Chondrocyte (in vitro differentiated cells): Measurements from ENCODE around the gene SLC26A3. TPM values are rescaled to one million over a fixed set of nuclear protein-coding genes. Genes with fewer than 3 reads are reported as not detected.

Experiments used
- DNase-seq: peaks from one replicate; pipeline ENCODE4 v3.0.0; 2021; ENCODE audit warnings: mixed read lengths, low spot score
- H3K27ac Mint-ChIP-seq: one replicate; pipeline ENCODE4 v1.8.0; 2021; ENCODE audit warnings: mild to moderate bottlenecking, moderate library complexity, mixed read lengths; ENCODE audit not compliant: unreplicated experiment
- H3K27me3 Mint-ChIP-seq: 2 replicates; pipeline ENCODE4 v1.8.0; 2021; ENCODE audit warnings: low read depth, mixed read lengths
- H3K36me3 Mint-ChIP-seq: 2 replicates; pipeline ENCODE4 v1.8.0; 2021; ENCODE audit warnings: low read depth, mixed read lengths
- H3K4me1 Mint-ChIP-seq: 2 replicates; pipeline ENCODE4 v1.8.0; 2021; ENCODE audit warnings: low read depth, mild to moderate bottlenecking, mixed read lengths
- H3K4me3 Mint-ChIP-seq: one replicate; pipeline ENCODE4 v1.8.0; 2021; ENCODE audit warnings: mild to moderate bottlenecking, moderate library complexity, mixed read lengths; ENCODE audit not compliant: unreplicated experiment
- H3K9me3 Mint-ChIP-seq: 2 replicates; pipeline ENCODE4 v1.8.0; 2021; ENCODE audit warnings: low read depth, mixed read lengths
- total RNA-seq: library from RNA; stranded (reverse); gene quantifications from 3 replicates; pipeline ENCODE4 v1.2.1, GENCODE V29; 2021
- TF ChIP-seq, protein P1 (sequence below): fragments of 200-600 bp; sonication (generic); IDR thresholded peaks from 2 replicates; pipeline ENCODE4 v1.5.0; 2021; ENCODE audit warnings: antibody characterized with exemption, mild to moderate bottlenecking, moderate library complexity

SLC26A3 gene
- total RNA-seq, 1 donor from 2014 or later: not detected

DNA sequence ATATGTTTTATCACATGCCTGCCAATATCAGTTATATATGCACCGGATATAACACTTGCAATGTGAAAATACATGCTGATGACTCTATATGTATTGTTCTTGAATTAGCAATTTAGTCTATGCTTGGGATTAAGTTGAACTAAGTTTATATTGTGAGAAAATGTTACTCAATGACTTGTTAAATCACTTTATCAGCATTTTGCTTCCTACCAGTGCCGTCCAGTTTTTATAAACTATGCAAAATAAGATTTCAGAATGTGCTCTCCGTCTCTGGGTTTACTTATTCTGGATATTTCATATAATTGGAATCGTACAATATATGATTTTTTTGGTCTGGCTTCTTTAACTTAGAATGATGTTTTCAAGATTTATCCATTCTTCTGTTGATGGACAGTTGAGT is 25.5 kb upstream of the SLC26A3 start:
- no peaks in the 10 kb centered on the region for H3K4me1 Mint-ChIP-seq
- TF ChIP-seq, protein P1, sequence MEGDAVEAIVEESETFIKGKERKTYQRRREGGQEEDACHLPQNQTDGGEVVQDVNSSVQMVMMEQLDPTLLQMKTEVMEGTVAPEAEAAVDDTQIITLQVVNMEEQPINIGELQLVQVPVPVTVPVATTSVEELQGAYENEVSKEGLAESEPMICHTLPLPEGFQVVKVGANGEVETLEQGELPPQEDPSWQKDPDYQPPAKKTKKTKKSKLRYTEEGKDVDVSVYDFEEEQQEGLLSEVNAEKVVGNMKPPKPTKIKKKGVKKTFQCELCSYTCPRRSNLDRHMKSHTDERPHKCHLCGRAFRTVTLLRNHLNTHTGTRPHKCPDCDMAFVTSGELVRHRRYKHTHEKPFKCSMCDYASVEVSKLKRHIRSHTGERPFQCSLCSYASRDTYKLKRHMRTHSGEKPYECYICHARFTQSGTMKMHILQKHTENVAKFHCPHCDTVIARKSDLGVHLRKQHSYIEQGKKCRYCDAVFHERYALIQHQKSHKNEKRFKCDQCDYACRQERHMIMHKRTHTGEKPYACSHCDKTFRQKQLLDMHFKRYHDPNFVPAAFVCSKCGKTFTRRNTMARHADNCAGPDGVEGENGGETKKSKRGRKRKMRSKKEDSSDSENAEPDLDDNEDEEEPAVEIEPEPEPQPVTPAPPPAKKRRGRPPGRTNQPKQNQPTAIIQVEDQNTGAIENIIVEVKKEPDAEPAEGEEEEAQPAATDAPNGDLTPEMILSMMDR: no peak
- H3K27ac Mint-ChIP-seq: no peak overlapping the region
- no peak overlapping the region for H3K4me3 Mint-ChIP-seq
- no peak for DNase-seq
- H3K36me3 Mint-ChIP-seq: peaks cover 2% of the 10 kb centered on the region
- peaks cover 8% of the 10 kb centered on the region for H3K9me3 Mint-ChIP-seq
- H3K27me3 Mint-ChIP-seq: peaks cover 26% of the 10 kb centered on the region

DNA sequence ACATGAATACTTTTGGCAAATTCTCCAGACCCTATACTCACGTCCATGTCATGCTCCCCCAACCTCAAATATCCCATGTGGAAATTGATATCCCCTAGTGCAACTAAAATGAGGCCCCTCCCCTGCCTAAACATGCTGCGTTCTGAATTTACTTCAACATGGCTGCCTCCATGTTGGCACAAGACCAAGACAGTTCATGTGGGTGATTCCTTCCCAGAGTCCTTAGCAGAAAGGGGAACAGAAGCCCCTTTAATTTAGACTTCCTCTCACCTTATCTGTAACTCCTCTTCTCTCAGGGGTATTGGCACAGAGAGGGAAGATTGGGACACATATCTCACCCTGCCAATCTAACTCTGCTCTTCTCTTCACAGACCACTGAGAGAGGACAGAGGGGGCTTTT is 24.5 kb upstream of the SLC26A3 start:
- DNase-seq: no peak
- TF ChIP-seq, protein P1: no peak
- no peaks in the 10 kb centered on the region for H3K4me1 Mint-ChIP-seq
- H3K9me3 Mint-ChIP-seq: peaks cover 8% of the 10 kb centered on the region
- H3K36me3 Mint-ChIP-seq: peaks cover 2% of the 10 kb centered on the region
- H3K4me3 Mint-ChIP-seq: no peak overlapping the region
- H3K27me3 Mint-ChIP-seq: peaks cover 22% of the 10 kb centered on the region
- H3K27ac Mint-ChIP-seq: no peak overlapping the region

DNA sequence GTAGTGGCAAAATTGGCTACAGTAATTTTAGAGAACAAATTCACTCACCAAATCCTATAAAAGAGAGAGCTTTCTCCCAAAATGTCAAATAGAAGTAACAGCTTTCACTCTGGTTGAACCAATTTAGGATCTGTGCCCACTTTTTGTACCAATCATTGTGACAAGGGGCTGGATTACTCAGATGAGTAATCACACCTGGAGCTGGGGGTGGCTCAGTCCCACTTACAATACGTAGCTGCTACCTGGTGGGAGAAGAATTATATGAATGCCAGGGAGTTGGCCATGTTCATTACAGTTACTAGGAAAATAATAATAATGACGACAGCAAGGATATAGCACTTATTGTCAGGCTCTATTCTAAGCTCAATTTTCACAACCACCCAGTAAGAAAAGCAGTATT is 23.4 kb upstream of the SLC26A3 start:
- H3K4me3 Mint-ChIP-seq: no peak overlapping the region
- no peak for DNase-seq
- TF ChIP-seq, protein P1: no peak
- H3K27me3 Mint-ChIP-seq: peaks cover 13% of the 10 kb centered on the region
- no peak overlapping the region for H3K27ac Mint-ChIP-seq
- peaks cover 8% of the 10 kb centered on the region for H3K9me3 Mint-ChIP-seq
- H3K36me3 Mint-ChIP-seq: peaks cover 2% of the 10 kb centered on the region
- no peaks in the 10 kb centered on the region for H3K4me1 Mint-ChIP-seq

DNA sequence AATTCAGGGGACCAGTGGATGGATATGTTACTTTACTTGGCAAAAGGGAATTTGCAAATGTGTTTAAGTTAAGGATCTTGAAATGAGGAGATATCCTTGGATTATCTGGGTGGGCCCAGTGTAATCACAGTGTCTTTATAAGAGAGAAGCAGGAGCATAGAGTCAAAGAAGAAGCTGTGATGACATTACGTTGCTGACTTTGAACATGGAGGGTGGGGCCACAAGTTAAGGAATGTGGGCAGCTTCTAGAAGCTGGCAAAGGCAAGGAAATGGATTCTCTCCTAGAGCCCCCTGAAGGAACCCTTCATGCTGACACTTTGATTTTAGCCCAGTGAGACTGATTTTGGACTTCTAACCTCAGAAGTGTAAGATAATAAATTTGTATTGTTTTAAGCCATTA is 21.8 kb upstream of the SLC26A3 start:
- peaks cover 2% of the 10 kb centered on the region for H3K36me3 Mint-ChIP-seq
- H3K9me3 Mint-ChIP-seq: peaks cover 8% of the 10 kb centered on the region
- DNase-seq: no peak
- peaks cover 18% of the 10 kb centered on the region for H3K27me3 Mint-ChIP-seq
- no peaks in the 10 kb centered on the region for H3K4me1 Mint-ChIP-seq
- TF ChIP-seq, protein P1: no peak
- H3K27ac Mint-ChIP-seq: no peak overlapping the region
- H3K4me3 Mint-ChIP-seq: no peak overlapping the region

DNA sequence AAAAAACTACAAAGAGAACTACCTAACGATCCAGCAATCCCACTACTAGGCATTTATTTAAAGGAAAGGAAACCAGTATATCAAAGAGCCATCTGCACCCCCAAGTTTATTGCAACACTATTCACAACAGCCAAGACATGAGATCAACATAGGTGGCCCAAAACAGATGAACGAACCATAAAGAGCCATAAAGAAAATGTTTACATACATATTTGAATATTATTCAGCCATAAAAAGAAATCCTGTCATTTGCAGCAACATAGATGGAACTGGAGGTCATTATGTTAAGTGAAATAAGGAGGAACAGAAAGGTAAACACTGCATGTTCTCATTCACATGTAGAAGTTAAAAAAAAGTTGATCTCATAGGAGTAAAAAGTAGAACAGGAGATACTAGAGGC is 15.6 kb upstream of the SLC26A3 start:
- TF ChIP-seq, protein P1: no peak
- DNase-seq: no peak
- H3K27me3 Mint-ChIP-seq: peaks cover 16% of the 10 kb centered on the region
- no peak overlapping the region for H3K27ac Mint-ChIP-seq
- H3K4me3 Mint-ChIP-seq: no peak overlapping the region
- peaks cover 1% of the 10 kb centered on the region for H3K36me3 Mint-ChIP-seq
- no peaks in the 10 kb centered on the region for H3K9me3 Mint-ChIP-seq
- H3K4me1 Mint-ChIP-seq: peaks cover 12% of the 10 kb centered on the region
